Neural cell (in vitro differentiated cells): ENCODE data around the gene SFN.

Experiments
- EP300 ChIP-seq: fragments of 450-650 bp; conservative IDR thresholded peaks from 2 replicates; pipeline ENCODE4 v1.6.1; 2014; ENCODE audit warnings: antibody characterized with exemption, mild to moderate bottlenecking, moderate library complexity; ENCODE audit not compliant: poor library complexity, severe bottlenecking
- EZH2 ChIP-seq: fragments of 200-600, 300-800 bp; shearing (Covaris generic), sonication (generic); IDR thresholded peaks from 2 replicates; pipeline ENCODE4 v1.6.1; 2014; ENCODE audit warnings: antibody characterized with exemption, low read length, borderline replicate concordance, mild to moderate bottlenecking; ENCODE audit not compliant: insufficient read depth, poor library complexity, severe bottlenecking
- MXI1 ChIP-seq: fragments of 450-650 bp; conservative IDR thresholded peaks from 2 replicates; pipeline ENCODE4 v1.6.1; 2014; ENCODE audit warnings: antibody characterized with exemption, mild to moderate bottlenecking; ENCODE audit not compliant: poor library complexity, severe bottlenecking
- POLR2AphosphoS5 ChIP-seq: IDR thresholded peaks from 2 replicates; pipeline ENCODE4 v1.6.1; 2012
- RAD21 ChIP-seq: fragments of 450-650 bp; conservative IDR thresholded peaks from 2 replicates; pipeline ENCODE4 v1.6.1; 2014; ENCODE audit warnings: antibody characterized with exemption, mild to moderate bottlenecking, moderate library complexity
- SMC3 ChIP-seq: fragments of 450-650 bp; conservative IDR thresholded peaks from 2 replicates; pipeline ENCODE4 v1.6.1; 2014; ENCODE audit warnings: antibody characterized with exemption, mild to moderate bottlenecking, moderate library complexity; ENCODE audit not compliant: poor library complexity
- TAF1 ChIP-seq: IDR thresholded peaks from 2 replicates; pipeline ENCODE4 v1.6.1; 2012; ENCODE audit warnings: low read depth
- TF ChIP-seq, protein P1 (sequence below): fragments of 450-650 bp; IDR thresholded peaks from 2 replicates; pipeline ENCODE4 v1.5.1; 2014; ENCODE audit warnings: antibody characterized with exemption, mild to moderate bottlenecking, moderate library complexity; ENCODE audit not compliant: poor library complexity, severe bottlenecking
- TF ChIP-seq, protein P2 (sequence below): IDR thresholded peaks from 2 replicates; pipeline ENCODE4 v1.6.1; 2012; ENCODE audit warnings: borderline replicate concordance

DNA sequence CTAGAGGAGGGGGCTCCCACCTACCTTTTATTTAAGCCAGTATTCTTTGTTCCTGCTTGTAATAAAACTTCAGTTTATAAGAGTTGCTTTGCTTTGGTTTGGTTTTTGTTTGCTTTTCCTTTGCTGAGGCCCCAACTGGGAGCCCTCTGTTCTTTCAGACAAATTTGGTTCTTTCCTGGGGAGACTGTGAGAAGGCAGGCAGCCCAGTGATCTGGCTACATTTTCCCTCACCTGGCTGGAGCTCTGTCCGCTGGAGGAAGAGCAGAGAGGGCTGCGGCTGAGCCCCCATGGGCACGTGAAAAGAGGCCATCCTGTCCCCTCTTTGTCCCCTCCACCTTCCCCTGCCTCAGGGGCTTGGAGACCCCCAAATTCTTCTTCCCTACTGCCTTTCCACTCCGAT lies 7.3 kb upstream of the SFN start:
- TF ChIP-seq, protein P1, sequence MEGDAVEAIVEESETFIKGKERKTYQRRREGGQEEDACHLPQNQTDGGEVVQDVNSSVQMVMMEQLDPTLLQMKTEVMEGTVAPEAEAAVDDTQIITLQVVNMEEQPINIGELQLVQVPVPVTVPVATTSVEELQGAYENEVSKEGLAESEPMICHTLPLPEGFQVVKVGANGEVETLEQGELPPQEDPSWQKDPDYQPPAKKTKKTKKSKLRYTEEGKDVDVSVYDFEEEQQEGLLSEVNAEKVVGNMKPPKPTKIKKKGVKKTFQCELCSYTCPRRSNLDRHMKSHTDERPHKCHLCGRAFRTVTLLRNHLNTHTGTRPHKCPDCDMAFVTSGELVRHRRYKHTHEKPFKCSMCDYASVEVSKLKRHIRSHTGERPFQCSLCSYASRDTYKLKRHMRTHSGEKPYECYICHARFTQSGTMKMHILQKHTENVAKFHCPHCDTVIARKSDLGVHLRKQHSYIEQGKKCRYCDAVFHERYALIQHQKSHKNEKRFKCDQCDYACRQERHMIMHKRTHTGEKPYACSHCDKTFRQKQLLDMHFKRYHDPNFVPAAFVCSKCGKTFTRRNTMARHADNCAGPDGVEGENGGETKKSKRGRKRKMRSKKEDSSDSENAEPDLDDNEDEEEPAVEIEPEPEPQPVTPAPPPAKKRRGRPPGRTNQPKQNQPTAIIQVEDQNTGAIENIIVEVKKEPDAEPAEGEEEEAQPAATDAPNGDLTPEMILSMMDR = no peak
- TF ChIP-seq POLR2AphosphoS5 (no peak), EP300 (no peak), EZH2 (no peak), SMC3 (no peak), RAD21 (no peak), TAF1 (no peak), MXI1 (no peak)
- TF ChIP-seq, protein P2, sequence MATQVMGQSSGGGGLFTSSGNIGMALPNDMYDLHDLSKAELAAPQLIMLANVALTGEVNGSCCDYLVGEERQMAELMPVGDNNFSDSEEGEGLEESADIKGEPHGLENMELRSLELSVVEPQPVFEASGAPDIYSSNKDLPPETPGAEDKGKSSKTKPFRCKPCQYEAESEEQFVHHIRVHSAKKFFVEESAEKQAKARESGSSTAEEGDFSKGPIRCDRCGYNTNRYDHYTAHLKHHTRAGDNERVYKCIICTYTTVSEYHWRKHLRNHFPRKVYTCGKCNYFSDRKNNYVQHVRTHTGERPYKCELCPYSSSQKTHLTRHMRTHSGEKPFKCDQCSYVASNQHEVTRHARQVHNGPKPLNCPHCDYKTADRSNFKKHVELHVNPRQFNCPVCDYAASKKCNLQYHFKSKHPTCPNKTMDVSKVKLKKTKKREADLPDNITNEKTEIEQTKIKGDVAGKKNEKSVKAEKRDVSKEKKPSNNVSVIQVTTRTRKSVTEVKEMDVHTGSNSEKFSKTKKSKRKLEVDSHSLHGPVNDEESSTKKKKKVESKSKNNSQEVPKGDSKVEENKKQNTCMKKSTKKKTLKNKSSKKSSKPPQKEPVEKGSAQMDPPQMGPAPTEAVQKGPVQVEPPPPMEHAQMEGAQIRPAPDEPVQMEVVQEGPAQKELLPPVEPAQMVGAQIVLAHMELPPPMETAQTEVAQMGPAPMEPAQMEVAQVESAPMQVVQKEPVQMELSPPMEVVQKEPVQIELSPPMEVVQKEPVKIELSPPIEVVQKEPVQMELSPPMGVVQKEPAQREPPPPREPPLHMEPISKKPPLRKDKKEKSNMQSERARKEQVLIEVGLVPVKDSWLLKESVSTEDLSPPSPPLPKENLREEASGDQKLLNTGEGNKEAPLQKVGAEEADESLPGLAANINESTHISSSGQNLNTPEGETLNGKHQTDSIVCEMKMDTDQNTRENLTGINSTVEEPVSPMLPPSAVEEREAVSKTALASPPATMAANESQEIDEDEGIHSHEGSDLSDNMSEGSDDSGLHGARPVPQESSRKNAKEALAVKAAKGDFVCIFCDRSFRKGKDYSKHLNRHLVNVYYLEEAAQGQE = no peak
